ENCODE data around the gene DIPK1C.

DIPK1C gene

GRCh38 chr18:74395006-74395405 is 62.1 kb downstream of the DIPK1C start:
- no peak for DNase-seq (ENCODE audit: extremely low spot score)
- ChIA-PET CTCF (no interaction called here), POLR2A (no interaction called here)
- TF ChIP-seq CTCF (IDR thresholded peaks at IDR 0.05; ENCODE audit: control extremely low read depth, extremely low read depth, low read depth, missing control alignments) = no peak

GRCh38 chr18:74392323-74392722 is 64.8 kb downstream of the DIPK1C start:
- ChIA-PET POLR2A (no interaction called here), CTCF (no interaction called here)
- no peak for DNase-seq (ENCODE audit: extremely low spot score)
- no peak for TF ChIP-seq CTCF (IDR thresholded peaks at IDR 0.05; ENCODE audit: control extremely low read depth, extremely low read depth, low read depth, missing control alignments)

GRCh38 chr18:74390900-74391299 is 66.2 kb downstream of the DIPK1C start:
- CTCF ChIA-PET = no interaction called here
- POLR2A ChIA-PET = no interaction called here
- no peak for TF ChIP-seq CTCF (IDR thresholded peaks at IDR 0.05; ENCODE audit: control extremely low read depth, extremely low read depth, low read depth, missing control alignments)
- no peak for DNase-seq (ENCODE audit: extremely low spot score)

- CTCF ChIA-PET = interaction anchor here (0.7 kb wide), 1 partner anchor 12 kb away, joined by 3 read pairs; no protein-coding TSS in a partner anchor
- TF ChIP-seq CTCF (IDR thresholded peaks at IDR 0.05; ENCODE audit: control extremely low read depth, extremely low read depth, low read depth, missing control alignments) = no peak
- POLR2A ChIA-PET = no interaction called here
- DNase-seq (ENCODE audit: extremely low spot score) = no peak
Measured at GRCh38 chr18:74389991-74390390, 67.1 kb downstream of the DIPK1C start.

- no peak for DNase-seq (ENCODE audit: extremely low spot score)
- POLR2A ChIA-PET = no interaction called here
- CTCF ChIA-PET = interaction anchor here (0.7 to 0.9 kb wide), 2 partner anchors 13 to 16 kb away, joined by 3 read pairs; no protein-coding TSS in a partner anchor
- no peak for TF ChIP-seq CTCF (IDR thresholded peaks at IDR 0.05; ENCODE audit: control extremely low read depth, extremely low read depth, low read depth, missing control alignments)
Measured at GRCh38 chr18:74389171-74389927, 67.8 kb downstream of the DIPK1C start.

GRCh38 chr18:74388227-74388626 is 68.9 kb downstream of the DIPK1C start:
- no peak for TF ChIP-seq CTCF (IDR thresholded peaks at IDR 0.05; ENCODE audit: control extremely low read depth, extremely low read depth, low read depth, missing control alignments)
- DNase-seq (ENCODE audit: extremely low spot score) = no peak
- ChIA-PET POLR2A (no interaction called here), CTCF (no interaction called here)
